HepG2 (cell line): ENCODE measurements around the gene PACS2. TPM values are rescaled to one million over a fixed set of nuclear protein-coding genes. Genes with fewer than 3 reads are reported as not detected.

ENCODE experiments used
- ARHGAP35 ChIP-seq: sonication (generic); formaldehyde crosslinking; IDR thresholded peaks from 2 replicates; pipeline ENCODE4 v1.9.0; 2022; ENCODE audit warnings: mild to moderate bottlenecking, inconsistent platforms, moderate library complexity, missing genetic modification reagents, borderline replicate concordance
- BCL6 ChIP-seq: IDR thresholded peaks from 2 replicates; pipeline ENCODE4 v1.6.1; 2016; ENCODE audit warnings: missing genetic modification reagents, missing compliant biosample characterization
- KLF15 ChIP-seq: sonication (generic); formaldehyde crosslinking; IDR thresholded peaks from 2 replicates; pipeline ENCODE4 v1.8.1; 2023; ENCODE audit warnings: borderline replicate concordance, mild to moderate bottlenecking, inconsistent platforms, missing genetic modification reagents, mixed read lengths
- NFYC ChIP-seq: IDR thresholded peaks from 2 replicates; pipeline ENCODE4 v1.6.1; 2016; ENCODE audit warnings: missing genetic modification reagents, missing compliant biosample characterization
- PRDM10 ChIP-seq: sonication (generic); formaldehyde crosslinking; IDR thresholded peaks from 2 replicates; pipeline ENCODE4 v1.4.0; 2020; ENCODE audit warnings: low read depth, missing genetic modification reagents
- RFX1 ChIP-seq: fragments of 450-650 bp; IDR thresholded peaks from 2 replicates; pipeline ENCODE4 v1.6.1; 2017
- SAP130 ChIP-seq: IDR thresholded peaks from 2 replicates; pipeline ENCODE4 v1.6.1; 2016; ENCODE audit warnings: low read depth
- SOX5 ChIP-seq: IDR thresholded peaks from 2 replicates; pipeline ENCODE4 v1.6.1; 2016; ENCODE audit warnings: borderline replicate concordance
- SP2 ChIP-seq: sonication (generic); formaldehyde crosslinking; IDR thresholded peaks from 2 replicates; pipeline ENCODE4 v1.5.1; 2020; ENCODE audit warnings: mild to moderate bottlenecking, missing genetic modification reagents
- ZBTB34 ChIP-seq: sonication (generic); formaldehyde crosslinking; IDR thresholded peaks from 2 replicates; pipeline ENCODE4 v1.8.0; 2022; ENCODE audit warnings: mild to moderate bottlenecking, missing genetic modification reagents
- ZNF205 ChIP-seq: IDR thresholded peaks from 2 replicates; pipeline ENCODE4 v1.6.1; 2018; ENCODE audit warnings: missing biosample characterization, missing genetic modification reagents
- ZNF44 ChIP-seq: sonication (generic); formaldehyde crosslinking; IDR thresholded peaks from 2 replicates; pipeline ENCODE4 v1.5.1; 2020; ENCODE audit warnings: mild to moderate bottlenecking, missing genetic modification reagents
- ZNF7 ChIP-seq: IDR thresholded peaks from 2 replicates; pipeline ENCODE4 v1.6.1; 2016; ENCODE audit warnings: missing biosample characterization, missing genetic modification reagents
- ZNF879 ChIP-seq: sonication (generic); formaldehyde crosslinking; IDR thresholded peaks from 2 replicates; pipeline ENCODE4 v1.8.1; 2023; ENCODE audit warnings: missing genetic modification reagents
- polyA plus RNA-seq, 8 experiments: library from polyadenylated mRNA; depleted of rRNA in 3 of 8; stranded (reverse) in 7 of 8; unstranded in 1 of 8; fragments of >200 nt; fragmentation: Illumina TruSeq in 4 of 8; extraction: Trizol in 4 of 8; gene quantifications; 2 replicates each; pipeline versions ENCODE4 v1.2.1 to v1.2.3, GENCODE V29; 2011 to 2016; ENCODE audit warnings: low read depth in 4 of 8, missing spikeins in 1 of 8, mixed read lengths in 1 of 8; ENCODE audit not compliant: insufficient read depth in 1 of 8
- total RNA-seq, 5 experiments: library from RNA; depleted of rRNA; stranded (reverse); fragments of >200 nt; fragmentation: Illumina TruSeq; extraction: Trizol; gene quantifications; 2 replicates each; pipeline ENCODE4 v1.2.3, GENCODE V29; 2016; ENCODE audit warnings: low read depth in 1 of 5
- TF ChIP-seq, protein P1 (sequence below): sonication (generic); formaldehyde crosslinking; IDR thresholded peaks from 2 replicates; pipeline ENCODE4 v1.9.0; 2022; ENCODE audit warnings: missing genetic modification reagents, mild to moderate bottlenecking, borderline replicate concordance
- TF ChIP-seq, protein P2 (sequence below): IDR thresholded peaks from 2 replicates; pipeline ENCODE4 v1.6.1; 2012; ENCODE audit warnings: inconsistent platforms
- TF ChIP-seq, protein P3 (sequence below): sonication (generic); formaldehyde crosslinking; IDR thresholded peaks from 2 replicates; pipeline ENCODE4 v1.5.1; 2020; ENCODE audit warnings: mild to moderate bottlenecking, missing genetic modification reagents, borderline replicate concordance
- TF ChIP-seq, protein P4 (sequence below): sonication (generic); formaldehyde crosslinking; IDR thresholded peaks from 2 replicates; pipeline ENCODE4 v1.9.0; 2021; ENCODE audit warnings: missing genetic modification reagents, borderline replicate concordance

Gene PACS2
- total and polyA plus RNA-seq, 2 of the 13 experiments (the other 11 are each of a cell fraction or from before 2014, with no cell fraction given): 23.6 to 27.6 TPM

DNA sequence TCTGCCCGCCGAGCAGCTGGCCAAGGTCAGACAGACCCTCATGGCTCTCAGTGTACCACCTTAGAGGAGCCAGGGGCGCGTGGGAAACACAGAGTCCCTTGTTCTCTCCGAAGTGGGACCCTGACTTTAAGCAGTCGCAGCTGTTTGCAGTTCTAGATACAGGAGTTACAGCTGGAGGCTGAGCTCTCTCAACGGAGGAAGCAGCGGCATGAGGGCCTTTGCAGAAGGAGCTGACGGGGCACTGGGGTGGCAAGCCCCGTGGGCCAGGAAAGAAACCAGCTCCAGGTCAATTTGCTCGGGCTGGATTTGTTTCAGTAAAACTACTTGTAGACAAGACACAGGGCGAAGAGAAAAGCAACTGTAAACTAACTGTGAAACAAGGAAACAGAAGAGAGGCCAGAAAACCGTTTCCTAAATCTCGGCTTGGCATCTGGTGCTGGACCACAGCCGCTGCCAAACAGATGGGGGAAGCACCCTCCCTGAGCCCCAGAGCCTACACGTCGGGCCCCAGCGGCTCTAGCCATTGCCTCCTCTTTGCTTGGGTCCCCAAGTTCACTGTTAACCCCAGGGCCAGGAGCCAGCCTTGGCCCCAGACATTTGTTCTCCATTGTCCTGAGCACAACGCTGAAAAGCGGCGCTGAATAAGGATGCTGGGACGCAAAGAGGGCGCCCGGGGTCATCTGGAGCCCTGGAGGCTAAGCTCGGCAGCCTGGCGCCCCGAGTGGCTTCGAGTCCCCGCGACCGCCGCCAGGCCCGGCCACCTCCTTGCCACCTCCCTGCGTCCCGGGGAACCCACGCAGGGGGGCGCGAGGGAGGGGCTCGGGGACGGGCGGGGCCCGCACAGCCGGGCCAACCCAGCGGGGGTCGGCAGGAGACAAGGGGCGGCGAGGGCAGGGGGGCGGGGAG lies 914 bp upstream of the PACS2 start (continued):
- TF ChIP-seq, protein P1, sequence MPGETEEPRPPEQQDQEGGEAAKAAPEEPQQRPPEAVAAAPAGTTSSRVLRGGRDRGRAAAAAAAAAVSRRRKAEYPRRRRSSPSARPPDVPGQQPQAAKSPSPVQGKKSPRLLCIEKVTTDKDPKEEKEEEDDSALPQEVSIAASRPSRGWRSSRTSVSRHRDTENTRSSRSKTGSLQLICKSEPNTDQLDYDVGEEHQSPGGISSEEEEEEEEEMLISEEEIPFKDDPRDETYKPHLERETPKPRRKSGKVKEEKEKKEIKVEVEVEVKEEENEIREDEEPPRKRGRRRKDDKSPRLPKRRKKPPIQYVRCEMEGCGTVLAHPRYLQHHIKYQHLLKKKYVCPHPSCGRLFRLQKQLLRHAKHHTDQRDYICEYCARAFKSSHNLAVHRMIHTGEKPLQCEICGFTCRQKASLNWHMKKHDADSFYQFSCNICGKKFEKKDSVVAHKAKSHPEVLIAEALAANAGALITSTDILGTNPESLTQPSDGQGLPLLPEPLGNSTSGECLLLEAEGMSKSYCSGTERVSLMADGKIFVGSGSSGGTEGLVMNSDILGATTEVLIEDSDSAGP (CRISPR knock-in tag): peak; percentile 25; the same call in 1 of the 2 replicates
- no peak for TF ChIP-seq NFYC (CRISPR knock-in tag)
- TF ChIP-seq KLF15: no peak
- TF ChIP-seq, protein P2, sequence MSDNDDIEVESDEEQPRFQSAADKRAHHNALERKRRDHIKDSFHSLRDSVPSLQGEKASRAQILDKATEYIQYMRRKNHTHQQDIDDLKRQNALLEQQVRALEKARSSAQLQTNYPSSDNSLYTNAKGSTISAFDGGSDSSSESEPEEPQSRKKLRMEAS: peak; percentile 11; the same call in 1 of the 2 replicates
- TF ChIP-seq ARHGAP35 (CRISPR knock-in tag): no peak
- 0 out of 2 replicates have a peak, but pooled peaks have one; percentile 14 for TF ChIP-seq SAP130 (CRISPR knock-in tag)
- no peak for TF ChIP-seq BCL6
- TF ChIP-seq ZNF44: no peak
- TF ChIP-seq, protein P3, sequence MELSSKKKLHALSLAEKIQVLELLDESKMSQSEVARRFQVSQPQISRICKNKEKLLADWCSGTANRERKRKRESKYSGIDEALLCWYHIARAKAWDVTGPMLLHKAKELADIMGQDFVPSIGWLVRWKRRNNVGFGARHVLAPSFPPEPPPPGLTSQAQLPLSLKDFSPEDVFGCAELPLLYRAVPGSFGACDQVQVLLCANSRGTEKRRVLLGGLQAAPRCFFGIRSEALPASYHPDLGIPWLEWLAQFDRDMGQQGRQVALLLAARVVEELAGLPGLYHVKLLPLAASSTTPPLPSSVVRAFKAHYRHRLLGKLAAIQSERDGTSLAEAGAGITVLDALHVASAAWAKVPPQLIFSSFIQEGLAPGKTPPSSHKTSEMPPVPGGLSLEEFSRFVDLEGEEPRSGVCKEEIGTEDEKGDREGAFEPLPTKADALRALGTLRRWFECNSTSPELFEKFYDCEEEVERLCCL (CRISPR knock-in tag): no peak
- TF ChIP-seq SOX5 (CRISPR knock-in tag): no peak
- TF ChIP-seq, protein P4, sequence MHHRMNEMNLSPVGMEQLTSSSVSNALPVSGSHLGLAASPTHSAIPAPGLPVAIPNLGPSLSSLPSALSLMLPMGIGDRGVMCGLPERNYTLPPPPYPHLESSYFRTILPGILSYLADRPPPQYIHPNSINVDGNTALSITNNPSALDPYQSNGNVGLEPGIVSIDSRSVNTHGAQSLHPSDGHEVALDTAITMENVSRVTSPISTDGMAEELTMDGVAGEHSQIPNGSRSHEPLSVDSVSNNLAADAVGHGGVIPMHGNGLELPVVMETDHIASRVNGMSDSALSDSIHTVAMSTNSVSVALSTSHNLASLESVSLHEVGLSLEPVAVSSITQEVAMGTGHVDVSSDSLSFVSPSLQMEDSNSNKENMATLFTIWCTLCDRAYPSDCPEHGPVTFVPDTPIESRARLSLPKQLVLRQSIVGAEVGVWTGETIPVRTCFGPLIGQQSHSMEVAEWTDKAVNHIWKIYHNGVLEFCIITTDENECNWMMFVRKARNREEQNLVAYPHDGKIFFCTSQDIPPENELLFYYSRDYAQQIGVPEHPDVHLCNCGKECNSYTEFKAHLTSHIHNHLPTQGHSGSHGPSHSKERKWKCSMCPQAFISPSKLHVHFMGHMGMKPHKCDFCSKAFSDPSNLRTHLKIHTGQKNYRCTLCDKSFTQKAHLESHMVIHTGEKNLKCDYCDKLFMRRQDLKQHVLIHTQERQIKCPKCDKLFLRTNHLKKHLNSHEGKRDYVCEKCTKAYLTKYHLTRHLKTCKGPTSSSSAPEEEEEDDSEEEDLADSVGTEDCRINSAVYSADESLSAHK (CRISPR knock-in tag): no peak
- no peak for TF ChIP-seq ZNF205
- TF ChIP-seq SP2 (CRISPR knock-in tag): no peak
- TF ChIP-seq ZNF879 (CRISPR knock-in tag): no peak
- TF ChIP-seq ZNF7 (CRISPR knock-in tag): no peak
- TF ChIP-seq ZBTB34 (CRISPR knock-in tag): no peak
- no peak for TF ChIP-seq PRDM10 (CRISPR knock-in tag)
- no peak for TF ChIP-seq RFX1
